NCI-H1092 treated with DMSO at 0.1 percent for 48 hours (cell line): Measurements from ENCODE around the gene SCN5A.

ENCODE experiments used
- DNase-seq: peaks from one replicate; lab custom pipeline; 2025; lab: John Stamatoyannopoulos, UW

SCN5A gene

GRCh38 chr3:38649500-38650247 lies at the start of gene SCN5A:
SCN5A (minus strand) TSS chr3:38649687; CDS start chr3:38633307, 16,380 bp downstream.
- no peak for DNase-seq

- DNase-seq, result no peak
These were observed 49.3 kb upstream of the SCN5A start for GRCh38 chr3:38698760-38699159.

GRCh38 chr3:38698061-38698460 lies 48.6 kb upstream of the SCN5A start:
- DNase-seq, result no peak

- DNase-seq, result no peak
These were observed 46.5 kb upstream of the SCN5A start for GRCh38 chr3:38696034-38696433.

- no peak for DNase-seq
These were observed 40.7 kb upstream of the SCN5A start for GRCh38 chr3:38690185-38690584.

- DNase-seq, result no peak
These were observed 40.3 kb upstream of the SCN5A start for GRCh38 chr3:38689774-38690173.

- DNase-seq, result no peak
These were observed 39.9 kb upstream of the SCN5A start for GRCh38 chr3:38689346-38689745.

- DNase-seq, result no peak
These were observed 37.8 kb upstream of the SCN5A start for GRCh38 chr3:38687321-38687720.

GRCh38 chr3:38684546-38684945 lies 35.1 kb upstream of the SCN5A start:
- no peak for DNase-seq

- no peak for DNase-seq
These were observed 20.2 kb upstream of the SCN5A start for GRCh38 chr3:38669668-38670067.

GRCh38 chr3:38662544-38662943 lies 13.1 kb upstream of the SCN5A start:
- DNase-seq, result no peak

- DNase-seq, result no peak
These were observed 9.4 kb upstream of the SCN5A start for GRCh38 chr3:38658841-38659240.

GRCh38 chr3:38657369-38657768 lies 7.9 kb upstream of the SCN5A start:
- DNase-seq, result no peak

- peak; percentile 35 for DNase-seq
These were observed 6.3 kb upstream of the SCN5A start for GRCh38 chr3:38655708-38656300.

- DNase-seq, result no peak
These were observed 4.4 kb upstream of the SCN5A start for GRCh38 chr3:38653685-38654537.

GRCh38 chr3:38652934-38653333 lies 3.4 kb upstream of the SCN5A start:
- DNase-seq, result no peak

GRCh38 chr3:38651153-38651789 lies 1.8 kb upstream of the SCN5A start:
- peak; percentile 37 for DNase-seq

- no peak for DNase-seq
These were observed 913 bp upstream of the SCN5A start for GRCh38 chr3:38650248-38650951.

GRCh38 chr3:38648659-38649499 lies 608 bp downstream of the SCN5A start:
- DNase-seq, result no peak

GRCh38 chr3:38648024-38648658 lies 1.3 kb downstream of the SCN5A start:
- no peak for DNase-seq
